HepG2 (cell line): ENCODE measurements around the gene CDSN. TPM values are rescaled to one million over a fixed set of nuclear protein-coding genes. Genes with fewer than 3 reads are reported as not detected.

Source experiments
- ATAC-seq: fragments of 200-7000 bp; cut with Tn5 transposase; 3 replicates; pipeline ENCODE4 v1.9.1; 2020; ENCODE audit warnings: mild to moderate bottlenecking, moderate library complexity
- BruUV-seq: library from RNA; stranded (reverse); fragments of 400-500 nt; replicated peaks from 2 replicates; lab custom pipeline; 2021; lab: Mats Ljungman, UMichigan
- CTCF ChIA-PET: fragments of 300-600 bp; formaldehyde crosslinking; extraction: SDS; loops from one replicate; lab custom pipeline; 2021; ENCODE audit warnings: low total read pairs, inconsistent platforms, low intra/inter-chr PET ratio; lab: Yijun Ruan, JAX
- POLR2A ChIA-PET: fragments of 350-600 bp; sonication (Branson Sonifier 250); formaldehyde crosslinking; loops from one replicate; lab custom pipeline; 2020; ENCODE audit warnings: antibody characterized with exemption, inconsistent platforms; lab: Yijun Ruan, JAX
- DNase-seq: peaks from one replicate; pipeline ENCODE4 v3.0.0-alpha.2; 2015; ENCODE audit warnings: low spot score
- FAIRE-seq: peaks from 3 replicates; lab custom pipeline; 2011; peaks lifted over from hg19 to GRCh38; lab: Jason Lieb, UNC
- H2AFZ ChIP-seq: one replicate; pipeline ENCODE4 v1.6.1; 2011; ENCODE audit warnings: low read length, inconsistent platforms
- H3K27ac ChIP-seq: fragments of 300-600 bp; 3 replicates; pipeline ENCODE4 v1.8.0; 2011; ENCODE audit warnings: mixed run types, mild to moderate bottlenecking, mixed read lengths, low read length, inconsistent platforms; ENCODE audit not compliant: insufficient read depth; ENCODE audit errors: extremely low read length
- H3K27me3 ChIP-seq, 2 experiments: fragments of 200-600 bp in 1 of 2; 2 replicates in 1 of 2; 3 replicates in 1 of 2; pipeline versions ENCODE4 v1.6.0 to v1.8.0; 2011; ENCODE audit warnings: low read length in 2 of 2, mild to moderate bottlenecking in 2 of 2, moderate library complexity in 2 of 2, inconsistent platforms in 1 of 2; ENCODE audit not compliant: insufficient read depth in 2 of 2, control insufficient read depth in 1 of 2
- H3K36me3 ChIP-seq, 2 experiments: fragments of 200-600 bp in 1 of 2; replicated peaks in 1 of 2; 2 replicates in 1 of 2; 3 replicates in 1 of 2; pipeline versions ENCODE4 v1.5.1 to v1.8.0; 2011; ENCODE audit warnings: low read length in 2 of 2, inconsistent platforms in 1 of 2; ENCODE audit not compliant: insufficient read depth in 2 of 2, control insufficient read depth in 1 of 2
- H3K4me1 ChIP-seq: 2 replicates; pipeline ENCODE4 v1.5.1; 2012; ENCODE audit warnings: low read length, inconsistent platforms; ENCODE audit not compliant: insufficient read depth
- H3K4me2 ChIP-seq: 2 replicates; pipeline ENCODE4 v1.6.0; 2011; ENCODE audit warnings: low read depth, low read length, inconsistent platforms
- H3K4me3 ChIP-seq, 3 experiments: fragments of 200-600 bp in 1 of 3; sonication (generic), shearing (Covaris generic) in 1 of 3; replicated peaks in 1 of 3; 2 replicates each; pipeline ENCODE4 v1.5.1; 2011 to 2016; ENCODE audit warnings: low read length in 3 of 3, inconsistent platforms in 2 of 3, low read depth in 2 of 3, mild to moderate bottlenecking in 2 of 3, control low read depth in 1 of 3, mixed read lengths in 1 of 3; ENCODE audit not compliant: insufficient read depth in 1 of 3
- H3K79me2 ChIP-seq: one replicate; pipeline ENCODE4 v1.6.1; 2011; ENCODE audit warnings: low read length, inconsistent platforms; ENCODE audit not compliant: insufficient read depth
- H3K9ac ChIP-seq: 2 replicates; pipeline ENCODE4 v1.6.0; 2011; ENCODE audit warnings: mild to moderate bottlenecking, low read depth, low read length, inconsistent platforms; ENCODE audit not compliant: insufficient read depth
- H3K9me3 ChIP-seq: 2 replicates; pipeline ENCODE4 v1.5.1; 2012; ENCODE audit warnings: mild to moderate bottlenecking, low read length
- H4K20me1 ChIP-seq: 2 replicates; pipeline ENCODE4 v1.6.0; 2011; ENCODE audit warnings: inconsistent platforms, mild to moderate bottlenecking, low read length, moderate library complexity; ENCODE audit not compliant: insufficient read depth
- ARNT ChIP-seq: fragments of 450-650 bp; IDR thresholded peaks from 2 replicates; pipeline ENCODE4 v1.6.1; 2017
- CAMTA2 ChIP-seq: sonication (generic); formaldehyde crosslinking; IDR thresholded peaks from 2 replicates; pipeline ENCODE4 v1.4.0; 2020; ENCODE audit warnings: mild to moderate bottlenecking, missing genetic modification reagents, borderline replicate concordance
- CREB1 ChIP-seq, 2 experiments: fragments of 450-650 bp in 1 of 2; IDR thresholded peaks; 2 replicates each; pipeline ENCODE4 v1.6.1; 2016 to 2017; ENCODE audit warnings: control low read depth in 1 of 2, mild to moderate bottlenecking in 1 of 2, missing compliant biosample characterization in 1 of 2, missing genetic modification characterization in 1 of 2
- DNMT1 ChIP-seq: sonication (generic); formaldehyde crosslinking; IDR thresholded peaks from 2 replicates; pipeline ENCODE4 v1.5.1; 2020; ENCODE audit warnings: mild to moderate bottlenecking, missing genetic modification reagents
- DNMT3B ChIP-seq: conservative IDR thresholded peaks from 2 replicates; pipeline ENCODE4 v1.6.1; 2016; ENCODE audit warnings: missing biosample characterization, control low read depth
- FOXK2 ChIP-seq: fragments of 450-650 bp; IDR thresholded peaks from 2 replicates; pipeline ENCODE4 v1.6.1; 2016
- HIVEP1 ChIP-seq: sonication (generic); formaldehyde crosslinking; IDR thresholded peaks from 2 replicates; pipeline ENCODE4 v1.4.0; 2020; ENCODE audit warnings: mild to moderate bottlenecking, missing genetic modification reagents
- MED13 ChIP-seq: sonication (generic); formaldehyde crosslinking; IDR thresholded peaks from 2 replicates; pipeline ENCODE4 v1.5.0; 2020; ENCODE audit warnings: missing genetic modification reagents
- MIER2 ChIP-seq: IDR thresholded peaks from 2 replicates; pipeline ENCODE4 v1.6.1; 2016; ENCODE audit warnings: missing biosample characterization, missing genetic modification reagents
- NR1H2 ChIP-seq: sonication (generic); formaldehyde crosslinking; IDR thresholded peaks from 2 replicates; pipeline ENCODE4 v1.8.1; 2022; ENCODE audit warnings: low read depth, missing genetic modification reagents, borderline replicate concordance
- NR2C2 ChIP-seq: sonication (generic); formaldehyde crosslinking; IDR thresholded peaks from 2 replicates; pipeline ENCODE4 v1.4.0; 2020; ENCODE audit warnings: missing genetic modification reagents, mild to moderate bottlenecking, moderate library complexity, borderline replicate concordance
- SRY ChIP-seq: sonication (generic); formaldehyde crosslinking; IDR thresholded peaks from 2 replicates; pipeline ENCODE4 v1.8.0; 2022; ENCODE audit warnings: mild to moderate bottlenecking, missing genetic modification reagents
- TAF1 ChIP-seq: sonication (generic); formaldehyde crosslinking; IDR thresholded peaks from 2 replicates; pipeline ENCODE4 v1.4.0; 2020; ENCODE audit warnings: missing genetic modification reagents
- ZFP82 ChIP-seq: sonication (generic); formaldehyde crosslinking; IDR thresholded peaks from 2 replicates; pipeline ENCODE4 v1.5.1; 2020; ENCODE audit warnings: mild to moderate bottlenecking, missing genetic modification reagents, borderline replicate concordance
- ZIK1 ChIP-seq: sonication (generic); formaldehyde crosslinking; IDR thresholded peaks from 2 replicates; pipeline ENCODE4 v1.5.0; 2020; ENCODE audit warnings: mild to moderate bottlenecking, low read depth, missing genetic modification reagents, borderline replicate concordance
- ZNF3 ChIP-seq: IDR thresholded peaks from 2 replicates; pipeline ENCODE4 v1.7.0; 2017; ENCODE audit warnings: inconsistent platforms
- ZNF460 ChIP-seq: sonication (generic); formaldehyde crosslinking; IDR thresholded peaks from 2 replicates; pipeline ENCODE4 v1.5.1; 2020; ENCODE audit warnings: missing genetic modification reagents, mild to moderate bottlenecking, borderline replicate concordance
- ZNF879 ChIP-seq: sonication (generic); formaldehyde crosslinking; IDR thresholded peaks from 2 replicates; pipeline ENCODE4 v1.8.1; 2023; ENCODE audit warnings: missing genetic modification reagents
- WGBS: methylation state at CpG from one replicate; pipeline ENCODE4 v1.1.6; 2017; ENCODE audit warnings: low lambda C conversion rate; 5-methylcytosine and 5-hydroxymethylcytosine counted together
- in situ Hi-C: cut with HindIII; loops from 2 replicates; pipeline ENCODE4 v1.10.0; 2017; ENCODE audit warnings: low pct_unique_long_range_greater_than_20kb; ENCODE audit not compliant: extremely low pct_ligation_motif_present
- intact Hi-C: fragments of 100-400 bp; cut with micrococcal nuclease; formaldehyde crosslinking; loops from one replicate; pipeline ENCODE4 v1.10.0; 2022; ENCODE audit not compliant: unreplicated experiment
- polyA plus RNA-seq, 8 experiments: library from polyadenylated mRNA; depleted of rRNA in 3 of 8; stranded (reverse) in 7 of 8; unstranded in 1 of 8; fragments of >200 nt; fragmentation: Illumina TruSeq in 4 of 8; extraction: Trizol in 4 of 8; gene quantifications; 2 replicates each; pipeline versions ENCODE4 v1.2.1 to v1.2.3, GENCODE V29; 2011 to 2016; ENCODE audit warnings: low read depth in 4 of 8, missing spikeins in 1 of 8, mixed read lengths in 1 of 8; ENCODE audit not compliant: insufficient read depth in 1 of 8
- total RNA-seq, 5 experiments: library from RNA; depleted of rRNA; stranded (reverse); fragments of >200 nt; fragmentation: Illumina TruSeq; extraction: Trizol; gene quantifications; 2 replicates each; pipeline ENCODE4 v1.2.3, GENCODE V29; 2016; ENCODE audit warnings: low read depth in 1 of 5
- TF ChIP-seq, protein P1 (sequence below): fragments of 450-650 bp; IDR thresholded peaks from 2 replicates; pipeline ENCODE4 v1.6.1; 2017
- TF ChIP-seq, protein P2 (sequence below): sonication (generic); formaldehyde crosslinking; IDR thresholded peaks from 2 replicates; pipeline ENCODE4 v1.8.1; 2023; ENCODE audit warnings: mild to moderate bottlenecking, missing genetic modification reagents

CDSN gene
- total and polyA plus RNA-seq, 2 of the 13 experiments (the other 11 are each of a cell fraction or from before 2014, with no cell fraction given) = not detected

DNA sequence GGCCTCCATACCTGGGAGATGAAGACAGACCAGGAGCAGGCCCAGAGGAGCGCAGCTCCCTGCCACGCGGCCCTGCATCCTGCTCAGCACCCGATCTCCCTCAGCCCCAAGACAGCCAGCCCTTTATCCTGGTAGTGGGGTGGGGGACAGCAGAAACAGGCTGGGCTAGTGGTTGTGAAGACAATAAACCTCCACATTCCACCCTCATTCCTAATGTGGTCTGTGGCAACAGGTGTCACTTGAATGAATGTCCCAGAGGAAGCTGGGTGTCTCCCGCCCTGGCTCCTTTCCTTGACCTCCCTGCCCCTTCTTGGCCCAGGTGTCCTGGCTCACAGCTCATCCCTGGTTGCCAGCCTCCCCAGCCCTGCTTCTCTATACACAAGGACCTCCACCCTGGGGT, 7.8 kb downstream of the CDSN start, which contains the start of gene C6orf15:
Gene C6orf15, minus strand, starts transcription at position 98 of the 400 bp plus-strand sequence. Its CDS starts 20 bp downstream, at position 78.
- FAIRE-seq = no peak
- no peak within 1 kb of the TSS for H3K4me2 ChIP-seq
- intact Hi-C loops = no loop called here
- TF ChIP-seq CREB1 (IDR thresholded peaks at IDR 0.05) (no peak), CREB1 (CRISPR knock-in tag; IDR thresholded peaks at IDR 0.05) (no peak), TAF1 (CRISPR knock-in tag) (no peak), HIVEP1 (CRISPR knock-in tag) (no peak), DNMT1 (CRISPR knock-in tag) (no peak), MIER2 (CRISPR knock-in tag) (no peak), NR1H2 (CRISPR knock-in tag) (no peak), ZIK1 (no peak)
- TF ChIP-seq, all 625 proteins: peak for 0
- in situ Hi-C loops = no loop called here
- DNase-seq (no peak), ATAC-seq (no peak)
- 67% methylated on average over 5 of the region's 5 CpGs for WGBS
- Histone ChIP-seq H3K27ac (no peak within 1 kb of the TSS), H3K36me3 (no peaks in the 10 kb centered on the region), H3K27me3 (peaks cover 7 to 74% of the 10 kb centered on the region in 2 experiments), H2AFZ (no peak within 1 kb of the TSS), H3K79me2 (no peaks in the 10 kb centered on the region), H3K4me3 (no peak within 1 kb of the TSS), H4K20me1 (no peaks in the 10 kb centered on the region), H3K4me1 (peaks cover 9% of the 10 kb centered on the region; the same call in 1 of the 2 replicates), H3K9ac (no peak within 1 kb of the TSS), H3K9me3 (no peaks in the 10 kb centered on the region)
- no TSS peak for BruUV-seq
- ChIA-PET CTCF (no interaction called here), POLR2A (no interaction called here)

DNA sequence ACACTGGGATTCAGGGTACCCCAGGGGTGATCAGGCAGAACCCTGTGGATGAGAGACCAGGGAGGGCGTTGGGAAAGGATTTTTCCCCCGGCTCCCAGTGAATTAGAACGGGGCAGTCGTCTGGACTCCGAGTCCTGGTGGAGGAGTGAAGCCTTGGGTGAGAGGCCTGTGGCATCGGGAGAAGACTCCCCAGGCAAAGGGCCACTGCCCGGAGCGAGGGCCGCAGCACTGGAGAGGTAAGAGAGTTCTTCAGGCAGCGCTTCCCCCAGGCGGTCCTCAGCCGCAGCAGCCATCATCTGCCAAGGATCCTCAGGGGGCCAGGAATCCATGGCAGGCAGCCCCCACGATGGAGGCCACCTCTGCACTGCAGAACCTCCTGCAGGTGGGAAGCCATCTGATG, 8.5 kb downstream of the CDSN start:
- no peak overlapping the region for H3K4me2 ChIP-seq
- POLR2A ChIA-PET = no interaction called here
- DNase-seq (no peak), ATAC-seq (no peak), FAIRE-seq (no peak)
- 19% methylated on average over 8 of the region's 13 CpGs for WGBS
- no peak overlapping the region for H3K4me3 ChIP-seq
- intact Hi-C loops (no loop called here), in situ Hi-C loops (no loop called here)
- H3K4me1 ChIP-seq = peaks cover 9% of the 10 kb centered on the region; the same call in 1 of the 2 replicates
- no peak overlapping the region for H2AFZ ChIP-seq
- no peak overlapping the region for H3K9ac ChIP-seq
- no peak overlapping the region for H3K27ac ChIP-seq
- CTCF ChIA-PET = no interaction called here
- no peaks in the 10 kb centered on the region for H4K20me1 ChIP-seq
- no peaks in the 10 kb centered on the region for H3K36me3 ChIP-seq
- H3K27me3 ChIP-seq = peaks cover 5 to 66% of the 10 kb centered on the region in 2 experiments
- no peaks in the 10 kb centered on the region for H3K9me3 ChIP-seq
- H3K79me2 ChIP-seq = no peaks in the 10 kb centered on the region
- BruUV-seq = no TSS peak
- TF ChIP-seq CAMTA2 (no peak), ARNT (no peak), ZNF460 (no peak), MED13 (no peak), FOXK2 (no peak), ZNF3 (CRISPR knock-in tag) (no peak), NR2C2 (CRISPR knock-in tag) (no peak), DNMT3B (CRISPR knock-in tag) (no peak), SRY (CRISPR knock-in tag) (no peak), ZNF879 (CRISPR knock-in tag) (no peak), ZFP82 (CRISPR knock-in tag) (no peak)
- TF ChIP-seq, protein P1, sequence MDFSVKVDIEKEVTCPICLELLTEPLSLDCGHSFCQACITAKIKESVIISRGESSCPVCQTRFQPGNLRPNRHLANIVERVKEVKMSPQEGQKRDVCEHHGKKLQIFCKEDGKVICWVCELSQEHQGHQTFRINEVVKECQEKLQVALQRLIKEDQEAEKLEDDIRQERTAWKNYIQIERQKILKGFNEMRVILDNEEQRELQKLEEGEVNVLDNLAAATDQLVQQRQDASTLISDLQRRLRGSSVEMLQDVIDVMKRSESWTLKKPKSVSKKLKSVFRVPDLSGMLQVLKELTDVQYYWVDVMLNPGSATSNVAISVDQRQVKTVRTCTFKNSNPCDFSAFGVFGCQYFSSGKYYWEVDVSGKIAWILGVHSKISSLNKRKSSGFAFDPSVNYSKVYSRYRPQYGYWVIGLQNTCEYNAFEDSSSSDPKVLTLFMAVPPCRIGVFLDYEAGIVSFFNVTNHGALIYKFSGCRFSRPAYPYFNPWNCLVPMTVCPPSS = no peak
- TF ChIP-seq, protein P2, sequence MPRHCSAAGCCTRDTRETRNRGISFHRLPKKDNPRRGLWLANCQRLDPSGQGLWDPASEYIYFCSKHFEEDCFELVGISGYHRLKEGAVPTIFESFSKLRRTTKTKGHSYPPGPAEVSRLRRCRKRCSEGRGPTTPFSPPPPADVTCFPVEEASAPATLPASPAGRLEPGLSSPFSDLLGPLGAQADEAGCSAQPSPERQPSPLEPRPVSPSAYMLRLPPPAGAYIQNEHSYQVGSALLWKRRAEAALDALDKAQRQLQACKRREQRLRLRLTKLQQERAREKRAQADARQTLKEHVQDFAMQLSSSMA (CRISPR knock-in tag) = no peak
